WI38 (cell line): Measurements from ENCODE around the gene C2CD4C.

Source experiments
- H3K4me3 ChIP-seq: 2 replicates; pipeline ENCODE4 v1.5.1; 2011; ENCODE audit warnings: low read depth, mild to moderate bottlenecking, control low read depth, low read length
- TF ChIP-seq, protein P1 (sequence below): IDR thresholded peaks from 2 replicates; pipeline ENCODE4 v1.5.1; 2012; ENCODE audit warnings: low read depth, mild to moderate bottlenecking, control low read depth, low read length

The C2CD4C gene, protein sequence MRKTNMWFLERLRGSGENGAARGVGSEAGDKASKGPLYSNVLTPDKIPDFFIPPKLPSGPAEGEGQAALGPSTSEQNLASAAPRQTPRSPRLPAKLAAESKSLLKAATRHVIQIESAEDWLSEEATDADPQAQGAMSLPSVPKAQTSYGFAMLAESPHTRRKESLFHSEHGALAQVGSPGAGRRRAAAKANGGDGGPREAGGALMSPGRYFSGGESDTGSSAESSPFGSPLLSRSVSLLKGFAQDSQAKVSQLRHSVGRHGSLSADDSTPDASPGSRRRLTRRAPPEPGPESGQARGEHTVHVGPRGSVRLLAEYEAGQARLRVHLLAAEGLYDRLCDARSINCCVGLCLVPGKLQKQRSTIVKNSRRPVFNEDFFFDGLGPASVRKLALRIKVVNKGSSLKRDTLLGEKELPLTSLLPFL

DNA sequence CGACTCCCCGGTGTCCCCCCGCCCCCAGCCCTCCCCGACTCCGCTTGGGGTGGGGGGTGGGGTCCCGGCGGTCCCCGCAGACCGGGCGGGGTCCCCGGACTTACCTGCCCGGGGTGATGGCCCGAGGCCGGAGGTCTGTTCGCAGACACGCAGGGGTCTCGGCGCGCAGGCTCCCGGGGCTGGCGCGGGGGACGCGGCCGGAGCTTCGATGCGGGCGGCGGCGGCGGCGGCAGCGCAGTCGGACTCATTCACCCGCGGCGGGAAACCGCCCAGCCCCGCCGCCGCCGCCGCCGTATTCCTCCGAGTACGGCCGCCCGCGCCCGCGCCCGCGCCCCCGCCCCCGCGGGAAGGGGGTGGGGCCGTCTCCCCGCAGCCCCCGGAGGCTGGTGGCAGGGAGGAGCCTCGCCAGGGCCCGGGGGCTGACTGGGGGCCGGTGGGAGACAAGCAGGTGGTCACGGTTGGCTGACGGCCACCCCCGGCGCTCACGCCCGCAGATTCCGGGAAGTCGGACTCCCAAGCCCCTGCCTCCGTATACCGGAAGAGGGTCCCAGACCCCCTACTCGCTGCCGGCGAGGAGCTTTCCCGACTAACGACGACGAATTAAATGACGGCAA lies at the start of gene C2CD4C:
TSS of gene C2CD4C (minus strand) at position 246 of the 614 bp plus-strand sequence. CDS start 786 bp downstream, outside the sequence.
- TF ChIP-seq, protein P1, sequence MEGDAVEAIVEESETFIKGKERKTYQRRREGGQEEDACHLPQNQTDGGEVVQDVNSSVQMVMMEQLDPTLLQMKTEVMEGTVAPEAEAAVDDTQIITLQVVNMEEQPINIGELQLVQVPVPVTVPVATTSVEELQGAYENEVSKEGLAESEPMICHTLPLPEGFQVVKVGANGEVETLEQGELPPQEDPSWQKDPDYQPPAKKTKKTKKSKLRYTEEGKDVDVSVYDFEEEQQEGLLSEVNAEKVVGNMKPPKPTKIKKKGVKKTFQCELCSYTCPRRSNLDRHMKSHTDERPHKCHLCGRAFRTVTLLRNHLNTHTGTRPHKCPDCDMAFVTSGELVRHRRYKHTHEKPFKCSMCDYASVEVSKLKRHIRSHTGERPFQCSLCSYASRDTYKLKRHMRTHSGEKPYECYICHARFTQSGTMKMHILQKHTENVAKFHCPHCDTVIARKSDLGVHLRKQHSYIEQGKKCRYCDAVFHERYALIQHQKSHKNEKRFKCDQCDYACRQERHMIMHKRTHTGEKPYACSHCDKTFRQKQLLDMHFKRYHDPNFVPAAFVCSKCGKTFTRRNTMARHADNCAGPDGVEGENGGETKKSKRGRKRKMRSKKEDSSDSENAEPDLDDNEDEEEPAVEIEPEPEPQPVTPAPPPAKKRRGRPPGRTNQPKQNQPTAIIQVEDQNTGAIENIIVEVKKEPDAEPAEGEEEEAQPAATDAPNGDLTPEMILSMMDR = no peak
- no peak within 1 kb of the TSS for H3K4me3 ChIP-seq

DNA sequence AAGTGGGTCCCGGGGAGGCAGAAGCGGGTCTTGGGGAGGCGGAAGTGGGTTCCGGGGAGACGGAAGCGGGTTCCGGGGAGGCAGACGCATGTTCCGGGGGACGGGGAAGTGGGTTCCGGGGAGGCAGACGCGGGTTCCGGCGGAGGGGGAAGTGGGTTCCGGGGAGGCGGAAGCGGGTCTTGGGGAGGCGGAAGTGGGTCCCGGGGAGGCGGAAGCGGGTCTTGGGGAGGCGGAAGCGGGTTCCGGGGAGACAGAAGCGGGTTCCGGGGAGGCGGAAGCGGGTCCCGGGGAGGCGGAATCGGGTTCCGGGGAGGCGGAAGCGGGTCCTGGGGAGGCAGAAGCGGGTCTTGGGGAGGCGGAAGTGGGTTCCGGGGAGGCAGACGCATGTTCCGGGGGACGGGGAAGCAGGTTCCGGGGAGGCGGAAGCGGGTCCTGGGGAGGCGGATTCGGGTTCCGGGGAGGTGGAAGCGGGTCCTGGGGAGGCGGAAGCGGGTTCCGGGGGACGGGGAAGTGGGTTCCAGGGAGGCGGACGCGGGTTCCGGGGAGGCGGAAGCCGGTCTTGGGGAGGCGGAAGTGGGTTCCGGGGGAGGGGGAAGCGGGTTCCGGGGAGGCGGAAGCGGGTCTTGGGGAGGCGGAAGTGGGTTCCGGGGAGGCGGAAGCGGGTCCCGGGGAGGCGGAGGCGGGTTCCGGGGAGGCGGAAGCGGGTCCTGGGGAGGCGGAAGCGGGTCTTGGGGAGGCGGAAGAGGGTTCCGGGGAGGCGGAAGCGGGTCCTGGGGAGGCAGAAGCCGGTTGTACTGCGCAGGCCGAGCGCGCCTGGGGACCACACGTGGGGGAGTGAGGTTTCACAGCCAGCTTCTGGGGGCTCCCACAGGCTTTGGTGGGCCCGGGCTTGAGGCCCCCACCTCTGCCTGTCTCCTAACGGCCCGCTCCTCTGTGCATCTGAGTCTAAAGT lies 49.4 kb upstream of the C2CD4C start:
- H3K4me3 ChIP-seq = no peak overlapping the region
- TF ChIP-seq, protein P1 = no peak

- TF ChIP-seq, protein P1 = no peak
These were observed 48.7 kb upstream of the C2CD4C start for GRCh38 chr19:457636-458035.

GRCh38 chr19:456547-457110 lies 47.7 kb upstream of the C2CD4C start:
- TF ChIP-seq, protein P1 = no peak
- H3K4me3 ChIP-seq = no peak overlapping the region

More at GRCh38 chr19:457636-458035, 48.7 kb upstream of the C2CD4C start:
- H3K4me3 ChIP-seq = no peak overlapping the region

GRCh38 chr19:455851-456546 lies 47.1 kb upstream of the C2CD4C start:
- H3K4me3 ChIP-seq = no peak overlapping the region
- TF ChIP-seq, protein P1 = no peak

DNA sequence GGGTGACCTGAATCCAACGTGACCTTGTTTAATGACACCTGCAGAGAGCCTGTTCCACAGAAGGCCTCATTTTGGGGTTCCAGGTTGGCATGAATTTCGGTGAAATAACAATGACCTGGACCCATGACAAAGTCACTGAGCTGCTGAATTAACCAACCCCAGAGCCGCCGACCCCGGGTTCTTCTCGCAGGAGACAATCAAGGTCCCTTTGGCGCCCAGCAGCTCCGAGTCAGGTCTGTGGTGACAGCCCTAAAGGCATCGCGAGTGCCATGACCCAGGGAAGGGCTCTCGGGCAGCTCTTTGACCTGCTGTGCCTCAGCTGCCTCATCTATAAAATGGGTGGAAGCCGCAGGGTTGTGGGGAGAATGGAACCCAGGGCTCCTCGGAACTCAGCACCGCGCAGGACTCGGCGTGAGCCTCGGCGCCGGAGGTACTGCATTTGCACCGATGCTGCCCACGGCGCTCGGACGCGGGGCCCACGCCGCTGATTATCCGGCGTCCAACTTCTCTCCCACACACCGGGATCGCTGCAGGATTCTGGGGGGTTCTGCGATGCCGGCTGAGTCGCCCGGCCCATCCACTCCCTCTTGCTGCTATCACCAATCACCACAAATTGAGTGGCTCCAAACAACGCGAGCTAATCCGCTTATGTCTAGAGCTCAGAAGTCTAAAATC lies 46.2 kb upstream of the C2CD4C start:
- TF ChIP-seq, protein P1 = no peak
- H3K4me3 ChIP-seq = no peak overlapping the region
